ENCODE measurements around the gene TMEM238.
"Not testable (repeated sequence)": the region's sequence is repeated elsewhere in the genome, so short reads cannot be mapped to it uniquely, and the experiment has no call there.

The TMEM238 gene

DNA sequence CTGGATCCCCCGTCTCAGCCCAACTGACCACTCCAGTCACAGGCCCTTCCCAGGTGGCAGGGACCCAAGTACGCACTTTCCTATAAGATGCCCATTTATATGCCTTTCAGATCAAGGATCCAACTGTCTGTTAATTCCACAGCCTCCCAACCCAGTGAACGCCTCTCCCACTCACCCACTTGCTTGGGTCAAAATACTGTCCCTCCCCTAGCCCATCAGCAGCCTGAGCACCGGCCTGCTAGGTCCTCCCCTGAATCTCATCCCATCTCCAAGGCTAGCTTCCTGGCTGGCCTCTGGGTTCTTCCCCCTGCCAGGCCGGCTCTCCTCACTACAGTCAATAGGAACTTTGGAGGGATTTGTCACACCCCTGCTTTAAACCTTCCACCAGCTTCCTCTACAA, 21.5 kb upstream of the TMEM238 start:
- peak overlapping the region; percentile 71 for H3K4me3 ChIP-seq (ENCODE audit: low read depth, low read length)
- DNase-seq (ENCODE audit: low read depth) = no peak

DNA sequence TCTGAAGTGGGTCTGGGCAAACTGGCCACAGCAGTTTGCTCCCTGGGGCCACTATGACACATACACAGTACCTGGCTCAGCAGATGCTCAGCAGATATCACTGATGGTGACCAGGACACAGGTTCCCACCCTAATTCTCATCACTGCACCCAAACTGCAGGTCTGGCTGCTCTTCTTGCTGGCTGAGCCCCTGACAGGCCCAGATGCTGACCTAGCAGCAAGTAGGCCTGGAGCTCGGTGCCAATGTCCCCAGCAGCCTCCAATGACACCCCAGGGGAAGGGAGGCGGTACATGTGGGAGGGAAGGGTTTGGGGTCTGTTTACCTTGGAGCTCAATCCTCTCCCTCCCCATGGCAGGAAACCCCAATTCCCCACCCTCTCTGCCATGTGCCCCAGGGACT, 18.4 kb upstream of the TMEM238 start:
- DNase-seq (ENCODE audit: low read depth) = no peak
- H3K4me3 ChIP-seq (ENCODE audit: low read depth, low read length) = no peak overlapping the region

- H3K4me3 ChIP-seq (ENCODE audit: low read depth, low read length); DNase-seq (ENCODE audit: low read depth): not testable (repeated sequence)
Observed at GRCh38 chr19:55401390-55401789, 17.3 kb upstream of the TMEM238 start.

GRCh38 chr19:55400281-55401087, 16.4 kb upstream of the TMEM238 start:
- DNase-seq (ENCODE audit: low read depth) = no peak
- no peak overlapping the region for H3K4me3 ChIP-seq (ENCODE audit: low read depth, low read length)

GRCh38 chr19:55398200-55398925, 14.3 kb upstream of the TMEM238 start:
- no peak for DNase-seq (ENCODE audit: low read depth)
- no peak overlapping the region for H3K4me3 ChIP-seq (ENCODE audit: low read depth, low read length)

DNA sequence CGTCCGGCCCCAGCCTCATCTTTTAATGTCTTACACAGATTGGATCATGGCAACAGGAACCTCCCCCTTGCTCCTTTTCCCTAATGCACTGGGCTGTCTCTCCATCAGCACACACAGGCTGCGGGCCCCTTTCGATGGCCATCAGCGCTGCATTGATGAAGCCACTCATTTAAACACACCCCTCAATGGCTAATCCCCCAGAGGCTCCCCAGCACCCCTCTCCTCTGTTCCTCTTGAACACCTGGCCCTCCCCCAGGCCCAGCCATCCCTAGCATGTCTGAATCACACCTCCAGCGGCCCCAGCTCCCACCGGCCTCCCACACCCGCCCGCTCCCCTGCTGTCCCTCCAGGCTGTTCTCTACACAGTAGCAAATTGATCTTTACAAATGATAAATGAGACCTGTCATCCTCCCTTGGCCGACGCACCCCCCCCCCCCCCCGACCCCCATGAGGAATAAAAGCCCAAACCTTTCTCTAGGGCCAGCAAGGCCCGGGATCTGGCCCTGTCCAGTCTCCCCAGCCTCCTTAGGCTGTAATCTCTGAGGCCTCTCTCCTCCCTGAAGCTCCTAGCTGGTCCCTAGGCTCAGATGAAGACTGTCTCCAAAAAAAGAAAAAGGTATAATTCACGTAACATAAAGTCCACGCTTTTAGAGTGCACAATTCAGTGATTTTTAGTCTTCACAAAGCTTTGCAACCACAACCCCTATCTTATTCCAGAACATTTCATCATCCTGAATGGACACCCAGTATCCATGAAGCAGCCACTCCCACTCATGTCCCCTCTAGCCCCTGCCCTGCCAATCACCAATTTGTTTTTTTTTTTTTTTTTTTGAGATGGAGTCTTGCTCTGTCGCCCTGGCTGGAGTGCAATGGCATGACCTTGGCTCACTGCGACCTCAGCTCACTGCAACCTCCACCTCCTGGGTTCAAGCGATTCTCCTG, 9.0 kb upstream of the TMEM238 start:
- no peak for DNase-seq (ENCODE audit: low read depth)

GRCh38 chr19:55391702-55392615, 7.9 kb upstream of the TMEM238 start:
- no peak for DNase-seq (ENCODE audit: low read depth)
- no peak overlapping the region for H3K4me3 ChIP-seq (ENCODE audit: low read depth, low read length)

More for the DNA sequence above, 9.0 kb upstream of the TMEM238 start:
- H3K4me3 ChIP-seq (ENCODE audit: low read depth, low read length) = no peak overlapping the region

- H3K4me3 ChIP-seq (ENCODE audit: low read depth, low read length) = no peak overlapping the region
- DNase-seq (ENCODE audit: low read depth) = no peak
Observed at GRCh38 chr19:55391191-55391670, 7.1 kb upstream of the TMEM238 start.

GRCh38 chr19:55390461-55390880, 6.4 kb upstream of the TMEM238 start:
- H3K4me3 ChIP-seq (ENCODE audit: low read depth, low read length) = no peak overlapping the region

DNA sequence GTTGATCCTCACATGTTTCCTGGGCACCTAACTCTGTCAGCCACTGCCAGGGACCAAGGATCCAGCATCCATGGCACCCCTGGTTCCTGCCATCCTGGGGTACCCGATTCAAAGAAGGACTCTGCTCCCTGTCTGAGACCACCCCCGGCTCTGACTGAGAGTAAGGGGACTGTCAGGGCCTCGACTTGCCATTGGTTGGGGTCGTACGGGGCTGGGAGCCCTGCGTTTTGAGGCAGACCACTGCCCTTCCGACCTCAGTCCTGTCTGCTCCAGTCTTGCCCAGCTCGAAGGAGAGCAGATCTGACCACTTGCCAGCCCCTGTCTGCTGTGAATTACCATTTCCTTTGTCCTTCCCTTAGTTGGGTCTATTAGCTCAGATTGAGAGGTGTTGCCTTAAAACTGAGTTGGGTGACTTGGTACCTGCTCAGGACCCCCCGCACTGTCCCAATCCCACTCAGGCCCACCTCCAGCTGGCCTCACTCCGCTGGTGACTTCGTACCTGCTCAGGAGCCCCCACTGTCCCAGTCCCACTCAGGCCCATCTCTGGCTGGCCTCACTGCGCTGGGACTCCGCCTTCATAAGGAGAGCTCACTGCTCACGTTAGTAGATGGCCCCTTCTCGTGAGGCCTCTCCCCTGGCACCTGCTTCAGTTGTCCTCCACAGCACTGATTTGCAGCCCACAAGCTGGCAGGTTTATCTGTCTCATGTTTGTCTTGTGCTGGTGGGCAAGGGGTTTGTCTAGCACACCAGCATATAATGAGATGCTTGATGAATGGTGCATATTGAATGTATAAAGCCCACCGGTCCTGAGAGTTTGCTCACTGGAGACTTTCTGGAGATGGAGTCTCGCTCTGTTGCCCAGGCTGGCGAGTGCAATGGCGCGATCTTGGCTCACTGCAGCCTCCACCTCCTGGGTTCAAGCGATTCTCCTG, 5.6 kb upstream of the TMEM238 start:
- H3K4me3 ChIP-seq (ENCODE audit: low read depth, low read length) = no peak overlapping the region
- DNase-seq (ENCODE audit: low read depth) = no peak

More at GRCh38 chr19:55390461-55390880, 6.4 kb upstream of the TMEM238 start:
- no peak for DNase-seq (ENCODE audit: low read depth)

DNA sequence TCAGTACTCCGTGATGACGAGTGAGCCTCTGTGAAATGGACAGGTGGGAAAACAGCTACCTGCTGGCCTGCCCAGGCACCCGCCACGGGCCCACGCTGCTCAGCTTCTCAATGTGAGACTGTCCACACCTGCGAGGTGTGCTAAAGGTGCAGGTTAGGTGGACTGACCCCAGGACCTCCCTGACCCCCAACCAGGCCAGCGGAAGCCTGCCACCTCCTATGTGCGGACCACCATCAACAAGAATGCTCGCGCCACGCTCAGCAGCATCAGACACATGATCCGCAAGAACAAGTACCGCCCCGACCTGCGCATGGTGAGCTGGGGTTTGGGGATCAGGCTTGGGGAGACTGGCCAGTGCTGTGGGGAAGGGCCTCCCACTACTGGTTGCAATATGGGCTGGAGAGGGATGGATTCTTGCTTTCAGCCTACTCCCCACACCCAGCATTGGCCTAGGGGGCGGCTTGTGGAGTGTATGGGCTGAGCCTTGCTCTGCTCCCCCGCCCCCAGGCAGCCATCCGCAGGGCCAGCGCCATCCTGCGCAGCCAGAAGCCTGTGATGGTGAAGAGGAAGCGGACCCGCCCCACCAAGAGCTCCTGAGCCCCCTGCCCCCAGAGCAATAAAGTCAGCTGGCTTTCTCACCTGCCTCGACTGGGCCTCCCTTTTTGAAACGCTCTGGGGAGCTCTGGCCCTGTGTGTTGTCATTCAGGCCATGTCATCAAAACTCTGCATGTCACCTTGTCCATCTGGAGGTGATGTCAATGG, 3.8 kb upstream of the TMEM238 start:
- peak overlapping the region; percentile 96 for H3K4me3 ChIP-seq (ENCODE audit: low read depth, low read length)
- DNase-seq (ENCODE audit: low read depth) = no peak

- no peak for DNase-seq (ENCODE audit: low read depth)
- peak overlapping the region; percentile 96 for H3K4me3 ChIP-seq (ENCODE audit: low read depth, low read length)
Observed at GRCh38 chr19:55386493-55386971, 2.4 kb upstream of the TMEM238 start.

DNA sequence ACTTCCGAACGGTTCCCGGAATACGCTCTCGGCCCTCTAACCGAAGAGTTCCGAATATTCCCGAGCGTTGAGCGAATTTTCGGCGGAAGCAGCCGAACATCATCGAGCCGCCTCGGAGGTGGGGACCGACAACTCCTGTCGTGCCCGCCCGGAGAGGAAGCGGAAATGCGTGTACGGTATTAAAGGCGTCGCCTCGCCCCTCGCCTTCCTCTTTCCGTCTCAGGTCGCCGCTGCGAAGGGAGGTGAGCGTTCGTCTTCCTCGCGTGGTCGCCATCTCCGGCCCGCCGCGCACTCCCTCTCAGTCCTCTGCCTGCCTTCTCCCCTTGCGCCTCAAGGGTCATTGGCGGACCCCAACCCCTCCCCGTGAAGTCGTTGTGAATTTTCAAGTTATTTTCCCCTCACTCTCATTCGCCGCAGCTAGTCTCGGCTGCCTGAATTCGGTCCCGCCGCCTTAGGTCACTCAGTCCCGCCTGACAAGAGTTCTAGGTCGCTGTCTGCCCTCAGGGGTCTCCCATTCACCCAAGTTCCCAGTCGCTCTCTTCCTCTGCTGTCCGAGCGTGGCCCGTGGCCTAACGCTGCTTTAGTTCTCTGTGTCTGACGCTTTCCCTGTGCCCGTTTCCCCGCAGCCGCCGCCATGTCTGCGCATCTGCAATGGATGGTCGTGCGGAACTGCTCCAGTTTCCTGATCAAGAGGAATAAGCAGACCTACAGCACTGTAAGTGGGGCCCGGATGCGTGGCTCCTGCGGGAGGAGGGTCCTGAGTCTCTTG, 1.8 kb upstream of the TMEM238 start, which contains the start of gene RPL28:
TSS of gene RPL28 (plus strand) at position 209 of the 769 bp plus-strand sequence. CDS start at position 635, 426 bp downstream.
- DNase-seq (ENCODE audit: low read depth) = peak; percentile 87
- H3K4me3 ChIP-seq (ENCODE audit: low read depth, low read length) = peak within 1 kb of the TSS; percentile 96

DNA sequence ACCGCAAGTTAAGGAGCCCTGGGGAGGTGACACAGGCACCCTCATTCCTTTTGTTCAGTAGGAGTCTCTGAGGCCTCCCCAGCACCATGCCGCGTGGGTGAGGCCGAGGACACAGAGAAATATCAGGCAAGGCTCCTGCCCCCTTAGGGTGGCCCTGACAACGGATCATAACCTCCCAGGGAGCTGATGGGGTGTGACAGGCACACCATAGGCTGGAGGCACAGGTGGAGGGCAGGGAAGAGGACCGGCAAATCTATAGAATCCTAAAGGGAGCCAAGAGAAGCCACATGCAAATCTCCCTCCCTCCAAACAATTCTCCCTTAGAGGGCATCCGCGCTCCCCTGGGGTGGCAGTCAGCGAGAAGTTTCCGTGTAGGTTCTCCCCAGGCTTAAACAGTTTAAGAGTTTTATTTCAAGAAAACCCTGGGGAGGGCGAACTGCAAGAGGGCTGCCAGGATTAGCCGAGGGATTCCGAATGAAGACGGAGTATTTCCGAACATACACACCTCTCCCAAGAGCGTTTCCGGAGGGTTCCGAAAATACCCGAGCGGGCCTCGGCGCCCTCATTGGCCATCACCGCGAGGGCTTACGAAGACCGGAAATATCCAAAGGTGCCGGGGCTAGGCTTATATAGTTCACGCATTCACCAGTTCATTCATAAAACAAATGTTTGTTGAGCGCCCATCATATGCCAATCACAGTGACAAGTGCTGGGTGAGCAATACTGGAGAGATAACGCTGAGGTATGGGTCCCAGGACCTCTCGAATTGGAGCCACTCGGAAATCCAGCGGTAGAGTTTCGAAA, 1.0 kb upstream of the TMEM238 start:
- H3K4me3 ChIP-seq (ENCODE audit: low read depth, low read length) = peak overlapping the region; percentile 96
- DNase-seq (ENCODE audit: low read depth) = peak; percentile 82
